HepG2 (cell line): ENCODE measurements around the gene NSD2. TPM values are rescaled to one million over a fixed set of nuclear protein-coding genes. Genes with fewer than 3 reads are reported as not detected.

Experiments
- ATF1 ChIP-seq: IDR thresholded peaks from 2 replicates; pipeline ENCODE4 v1.6.1; 2016; ENCODE audit warnings: mild to moderate bottlenecking, control low read depth
- ELF1 ChIP-seq: sonication (generic); formaldehyde crosslinking; IDR thresholded peaks from 2 replicates; pipeline ENCODE4 v1.4.0; 2020; ENCODE audit warnings: missing genetic modification reagents
- ETV6 ChIP-seq: sonication (generic); formaldehyde crosslinking; conservative IDR thresholded peaks from 2 replicates; pipeline ENCODE4 v1.4.0; 2020; ENCODE audit warnings: missing genetic modification reagents
- FOXA3 ChIP-seq: IDR thresholded peaks from 2 replicates; pipeline ENCODE4 v1.6.1; 2016; ENCODE audit warnings: missing genetic modification reagents, missing compliant biosample characterization
- JUND ChIP-seq: sonication (generic); formaldehyde crosslinking; IDR thresholded peaks from 2 replicates; pipeline ENCODE4 v1.8.0; 2022; ENCODE audit warnings: mild to moderate bottlenecking, missing genetic modification reagents
- SNAI1 ChIP-seq: sonication (generic); formaldehyde crosslinking; IDR thresholded peaks from 2 replicates; pipeline ENCODE4 v1.5.0; 2020; ENCODE audit warnings: mild to moderate bottlenecking, missing genetic modification reagents, borderline replicate concordance
- TOPORS ChIP-seq: sonication (generic); formaldehyde crosslinking; IDR thresholded peaks from 2 replicates; pipeline ENCODE4 v1.8.0; 2023; ENCODE audit warnings: mild to moderate bottlenecking, missing genetic modification reagents
- YEATS4 ChIP-seq: sonication (generic); formaldehyde crosslinking; IDR thresholded peaks from 2 replicates; pipeline ENCODE4 v1.4.0; 2020; ENCODE audit warnings: missing genetic modification reagents, borderline replicate concordance
- ZKSCAN8 ChIP-seq: IDR thresholded peaks from 2 replicates; pipeline ENCODE4 v1.6.1; 2016; ENCODE audit warnings: borderline replicate concordance, missing genetic modification reagents, missing compliant biosample characterization
- ZNF207 ChIP-seq: fragments of 450-650 bp; IDR thresholded peaks from 2 replicates; pipeline ENCODE4 v1.6.1; 2016; ENCODE audit warnings: antibody characterized with exemption, borderline replicate concordance
- ZNF224 ChIP-seq: sonication (generic); formaldehyde crosslinking; IDR thresholded peaks from 2 replicates; pipeline ENCODE4 v1.5.0; 2020; ENCODE audit warnings: mild to moderate bottlenecking, missing genetic modification reagents
- ZNF333 ChIP-seq: sonication (generic); formaldehyde crosslinking; IDR thresholded peaks from 2 replicates; pipeline ENCODE4 v1.4.0; 2020; ENCODE audit warnings: mild to moderate bottlenecking, missing genetic modification reagents, borderline replicate concordance
- ZNF430 ChIP-seq: sonication (generic); formaldehyde crosslinking; IDR thresholded peaks from 2 replicates; pipeline ENCODE4 v1.9.0; 2021; ENCODE audit warnings: mild to moderate bottlenecking, missing genetic modification reagents
- ZNF432 ChIP-seq: sonication (generic); formaldehyde crosslinking; IDR thresholded peaks from 2 replicates; pipeline ENCODE4 v1.5.0; 2020; ENCODE audit warnings: missing genetic modification reagents, mild to moderate bottlenecking, borderline replicate concordance
- ZNF451 ChIP-seq: sonication (generic); formaldehyde crosslinking; IDR thresholded peaks from 2 replicates; pipeline ENCODE4 v1.5.0; 2020; ENCODE audit warnings: mild to moderate bottlenecking, missing genetic modification reagents
- polyA plus RNA-seq, 8 experiments: library from polyadenylated mRNA; depleted of rRNA in 3 of 8; stranded (reverse) in 7 of 8; unstranded in 1 of 8; fragments of >200 nt; fragmentation: Illumina TruSeq in 4 of 8; extraction: Trizol in 4 of 8; gene quantifications; 2 replicates each; pipeline versions ENCODE4 v1.2.1 to v1.2.3, GENCODE V29; 2011 to 2016; ENCODE audit warnings: low read depth in 4 of 8, missing spikeins in 1 of 8, mixed read lengths in 1 of 8; ENCODE audit not compliant: insufficient read depth in 1 of 8
- total RNA-seq, 5 experiments: library from RNA; depleted of rRNA; stranded (reverse); fragments of >200 nt; fragmentation: Illumina TruSeq; extraction: Trizol; gene quantifications; 2 replicates each; pipeline ENCODE4 v1.2.3, GENCODE V29; 2016; ENCODE audit warnings: low read depth in 1 of 5
- TF ChIP-seq, protein P1 (sequence below): sonication (generic); formaldehyde crosslinking; IDR thresholded peaks from 2 replicates; pipeline ENCODE4 v1.4.0; 2020; ENCODE audit warnings: missing genetic modification reagents, borderline replicate concordance
- TF ChIP-seq, protein P2 (sequence below): sonication (generic); formaldehyde crosslinking; IDR thresholded peaks from 2 replicates; pipeline ENCODE4 v1.8.0; 2022; ENCODE audit warnings: missing genetic modification reagents, mild to moderate bottlenecking, moderate library complexity, borderline replicate concordance
- TF ChIP-seq, protein P3 (sequence below): sonication (generic); formaldehyde crosslinking; IDR thresholded peaks from 2 replicates; pipeline ENCODE4 v1.9.0; 2021; ENCODE audit warnings: missing genetic modification reagents, borderline replicate concordance
- TF ChIP-seq, protein P4 (sequence below): sonication (generic); formaldehyde crosslinking; IDR thresholded peaks from 2 replicates; pipeline ENCODE4 v1.4.0; 2020; ENCODE audit warnings: mild to moderate bottlenecking, missing genetic modification reagents

The NSD2 gene
- total and polyA plus RNA-seq, 2 of the 13 experiments (the other 11 are each of a cell fraction or from before 2014, with no cell fraction given): 22.0 to 65.9 TPM

DNA sequence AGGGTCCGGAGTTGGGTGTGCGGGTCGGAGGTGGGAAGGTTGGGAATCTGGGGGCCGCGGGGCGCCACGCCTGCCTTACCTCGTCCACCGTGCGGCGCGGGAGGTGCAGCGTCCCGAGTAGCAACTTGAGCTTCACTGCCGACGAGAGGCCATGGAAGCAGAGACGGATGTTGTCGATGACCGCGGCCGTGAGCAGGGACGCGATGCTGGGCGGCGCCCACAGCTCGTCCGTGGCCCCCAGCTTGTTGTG, 137.4 kb downstream of the NSD2 start (continued):
- TF ChIP-seq ETV6: peak; percentile 86; the same call in 1 of the 2 replicates
- 0 out of 2 replicates have a peak, but pooled peaks have one; percentile 66 for TF ChIP-seq TOPORS (CRISPR knock-in tag)
- no peak for TF ChIP-seq JUND (CRISPR knock-in tag)
- TF ChIP-seq FOXA3 (CRISPR knock-in tag): peak; percentile 26; the same call in 1 of the 2 replicates
- no peak for TF ChIP-seq ATF1 (CRISPR knock-in tag)
- TF ChIP-seq, protein P1, sequence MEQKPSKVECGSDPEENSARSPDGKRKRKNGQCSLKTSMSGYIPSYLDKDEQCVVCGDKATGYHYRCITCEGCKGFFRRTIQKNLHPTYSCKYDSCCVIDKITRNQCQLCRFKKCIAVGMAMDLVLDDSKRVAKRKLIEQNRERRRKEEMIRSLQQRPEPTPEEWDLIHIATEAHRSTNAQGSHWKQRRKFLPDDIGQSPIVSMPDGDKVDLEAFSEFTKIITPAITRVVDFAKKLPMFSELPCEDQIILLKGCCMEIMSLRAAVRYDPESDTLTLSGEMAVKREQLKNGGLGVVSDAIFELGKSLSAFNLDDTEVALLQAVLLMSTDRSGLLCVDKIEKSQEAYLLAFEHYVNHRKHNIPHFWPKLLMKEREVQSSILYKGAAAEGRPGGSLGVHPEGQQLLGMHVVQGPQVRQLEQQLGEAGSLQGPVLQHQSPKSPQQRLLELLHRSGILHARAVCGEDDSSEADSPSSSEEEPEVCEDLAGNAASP (CRISPR knock-in tag): no peak
- TF ChIP-seq ELF1 (CRISPR knock-in tag): 0 out of 2 replicates have a peak, but pooled peaks have one; percentile 1
- peak; percentile 83; the same call in 1 of the 2 replicates for TF ChIP-seq ZNF333 (CRISPR knock-in tag)
- TF ChIP-seq, protein P2, sequence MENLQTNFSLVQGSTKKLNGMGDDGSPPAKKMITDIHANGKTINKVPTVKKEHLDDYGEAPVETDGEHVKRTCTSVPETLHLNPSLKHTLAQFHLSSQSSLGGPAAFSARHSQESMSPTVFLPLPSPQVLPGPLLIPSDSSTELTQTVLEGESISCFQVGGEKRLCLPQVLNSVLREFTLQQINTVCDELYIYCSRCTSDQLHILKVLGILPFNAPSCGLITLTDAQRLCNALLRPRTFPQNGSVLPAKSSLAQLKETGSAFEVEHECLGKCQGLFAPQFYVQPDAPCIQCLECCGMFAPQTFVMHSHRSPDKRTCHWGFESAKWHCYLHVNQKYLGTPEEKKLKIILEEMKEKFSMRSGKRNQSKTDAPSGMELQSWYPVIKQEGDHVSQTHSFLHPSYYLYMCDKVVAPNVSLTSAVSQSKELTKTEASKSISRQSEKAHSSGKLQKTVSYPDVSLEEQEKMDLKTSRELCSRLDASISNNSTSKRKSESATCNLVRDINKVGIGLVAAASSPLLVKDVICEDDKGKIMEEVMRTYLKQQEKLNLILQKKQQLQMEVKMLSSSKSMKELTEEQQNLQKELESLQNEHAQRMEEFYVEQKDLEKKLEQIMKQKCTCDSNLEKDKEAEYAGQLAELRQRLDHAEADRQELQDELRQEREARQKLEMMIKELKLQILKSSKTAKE (CRISPR knock-in tag): no peak
- TF ChIP-seq, protein P3, sequence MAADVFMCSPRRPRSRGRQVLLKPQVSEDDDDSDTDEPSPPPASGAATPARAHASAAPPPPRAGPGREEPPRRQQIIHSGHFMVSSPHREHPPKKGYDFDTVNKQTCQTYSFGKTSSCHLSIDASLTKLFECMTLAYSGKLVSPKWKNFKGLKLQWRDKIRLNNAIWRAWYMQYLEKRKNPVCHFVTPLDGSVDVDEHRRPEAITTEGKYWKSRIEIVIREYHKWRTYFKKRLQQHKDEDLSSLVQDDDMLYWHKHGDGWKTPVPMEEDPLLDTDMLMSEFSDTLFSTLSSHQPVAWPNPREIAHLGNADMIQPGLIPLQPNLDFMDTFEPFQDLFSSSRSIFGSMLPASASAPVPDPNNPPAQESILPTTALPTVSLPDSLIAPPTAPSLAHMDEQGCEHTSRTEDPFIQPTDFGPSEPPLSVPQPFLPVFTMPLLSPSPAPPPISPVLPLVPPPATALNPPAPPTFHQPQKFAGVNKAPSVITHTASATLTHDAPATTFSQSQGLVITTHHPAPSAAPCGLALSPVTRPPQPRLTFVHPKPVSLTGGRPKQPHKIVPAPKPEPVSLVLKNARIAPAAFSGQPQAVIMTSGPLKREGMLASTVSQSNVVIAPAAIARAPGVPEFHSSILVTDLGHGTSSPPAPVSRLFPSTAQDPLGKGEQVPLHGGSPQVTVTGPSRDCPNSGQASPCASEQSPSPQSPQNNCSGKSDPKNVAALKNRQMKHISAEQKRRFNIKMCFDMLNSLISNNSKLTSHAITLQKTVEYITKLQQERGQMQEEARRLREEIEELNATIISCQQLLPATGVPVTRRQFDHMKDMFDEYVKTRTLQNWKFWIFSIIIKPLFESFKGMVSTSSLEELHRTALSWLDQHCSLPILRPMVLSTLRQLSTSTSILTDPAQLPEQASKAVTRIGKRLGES (CRISPR knock-in tag): no peak
- no peak; the same call in 1 of the 2 replicates for TF ChIP-seq YEATS4 (CRISPR knock-in tag)
- no peak for TF ChIP-seq ZNF432
- no peak for TF ChIP-seq ZNF430 (CRISPR knock-in tag)
- TF ChIP-seq SNAI1 (CRISPR knock-in tag): no peak
- TF ChIP-seq ZNF451 (CRISPR knock-in tag): no peak
- TF ChIP-seq, protein P4, sequence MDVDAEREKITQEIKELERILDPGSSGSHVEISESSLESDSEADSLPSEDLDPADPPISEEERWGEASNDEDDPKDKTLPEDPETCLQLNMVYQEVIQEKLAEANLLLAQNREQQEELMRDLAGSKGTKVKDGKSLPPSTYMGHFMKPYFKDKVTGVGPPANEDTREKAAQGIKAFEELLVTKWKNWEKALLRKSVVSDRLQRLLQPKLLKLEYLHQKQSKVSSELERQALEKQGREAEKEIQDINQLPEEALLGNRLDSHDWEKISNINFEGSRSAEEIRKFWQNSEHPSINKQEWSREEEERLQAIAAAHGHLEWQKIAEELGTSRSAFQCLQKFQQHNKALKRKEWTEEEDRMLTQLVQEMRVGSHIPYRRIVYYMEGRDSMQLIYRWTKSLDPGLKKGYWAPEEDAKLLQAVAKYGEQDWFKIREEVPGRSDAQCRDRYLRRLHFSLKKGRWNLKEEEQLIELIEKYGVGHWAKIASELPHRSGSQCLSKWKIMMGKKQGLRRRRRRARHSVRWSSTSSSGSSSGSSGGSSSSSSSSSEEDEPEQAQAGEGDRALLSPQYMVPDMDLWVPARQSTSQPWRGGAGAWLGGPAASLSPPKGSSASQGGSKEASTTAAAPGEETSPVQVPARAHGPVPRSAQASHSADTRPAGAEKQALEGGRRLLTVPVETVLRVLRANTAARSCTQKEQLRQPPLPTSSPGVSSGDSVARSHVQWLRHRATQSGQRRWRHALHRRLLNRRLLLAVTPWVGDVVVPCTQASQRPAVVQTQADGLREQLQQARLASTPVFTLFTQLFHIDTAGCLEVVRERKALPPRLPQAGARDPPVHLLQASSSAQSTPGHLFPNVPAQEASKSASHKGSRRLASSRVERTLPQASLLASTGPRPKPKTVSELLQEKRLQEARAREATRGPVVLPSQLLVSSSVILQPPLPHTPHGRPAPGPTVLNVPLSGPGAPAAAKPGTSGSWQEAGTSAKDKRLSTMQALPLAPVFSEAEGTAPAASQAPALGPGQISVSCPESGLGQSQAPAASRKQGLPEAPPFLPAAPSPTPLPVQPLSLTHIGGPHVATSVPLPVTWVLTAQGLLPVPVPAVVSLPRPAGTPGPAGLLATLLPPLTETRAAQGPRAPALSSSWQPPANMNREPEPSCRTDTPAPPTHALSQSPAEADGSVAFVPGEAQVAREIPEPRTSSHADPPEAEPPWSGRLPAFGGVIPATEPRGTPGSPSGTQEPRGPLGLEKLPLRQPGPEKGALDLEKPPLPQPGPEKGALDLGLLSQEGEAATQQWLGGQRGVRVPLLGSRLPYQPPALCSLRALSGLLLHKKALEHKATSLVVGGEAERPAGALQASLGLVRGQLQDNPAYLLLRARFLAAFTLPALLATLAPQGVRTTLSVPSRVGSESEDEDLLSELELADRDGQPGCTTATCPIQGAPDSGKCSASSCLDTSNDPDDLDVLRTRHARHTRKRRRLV (CRISPR knock-in tag): 0 out of 2 replicates have a peak, but pooled peaks have one; percentile 73
- TF ChIP-seq ZKSCAN8 (CRISPR knock-in tag): no peak
- TF ChIP-seq ZNF207: no peak
- no peak for TF ChIP-seq ZNF224
